A375 (cell line): Measurements from ENCODE around the gene RIT2. TPM values are rescaled to one million over a fixed set of nuclear protein-coding genes. Genes with fewer than 3 reads are reported as not detected.

Experiments
- total RNA-seq: library from RNA; depleted of rRNA; stranded (reverse); fragments of >200 nt; shearing (Covaris generic); gene quantifications from 2 replicates; pipeline ENCODE4 v1.2.3, GENCODE V29; 2014; rRNA removed

RIT2 gene
- not detected in 2 replicates for total RNA-seq

GRCh38 chr18:43115076-43115921 is at the start of gene RIT2:
RIT2 (minus strand) TSS chr18:43115685.

Other genes starting within 250 kb of the RIT2 start
- gene SYT4, start 161.8 kb upstream of the RIT2 start, total RNA-seq, result not detected in 2 replicates